ENCODE data around the gene FHIT. TPM values are rescaled to one million over a fixed set of nuclear protein-coding genes. Genes with fewer than 3 reads are reported as not detected.

Gene FHIT
- total RNA-seq, 1 donor from 2014 or later = 7.9 TPM

- no peak for DNase-seq (ENCODE audit: low spot score)
Measured at GRCh38 chr3:60013241-60013640, 1238.0 kb downstream of the FHIT start.

GRCh38 chr3:60011218-60011617, 1240.0 kb downstream of the FHIT start:
- no peak for DNase-seq (ENCODE audit: low spot score)

GRCh38 chr3:60010781-60011180, 1240.5 kb downstream of the FHIT start:
- DNase-seq (ENCODE audit: low spot score) = no peak

GRCh38 chr3:60009931-60010478, 1241.2 kb downstream of the FHIT start:
- no peak for DNase-seq (ENCODE audit: low spot score)

GRCh38 chr3:60001369-60001768, 1249.9 kb downstream of the FHIT start:
- no peak for DNase-seq (ENCODE audit: low spot score)

GRCh38 chr3:60000311-60001105, 1250.7 kb downstream of the FHIT start:
- DNase-seq (ENCODE audit: low spot score) = no peak

- no peak for DNase-seq (ENCODE audit: low spot score)
Measured at GRCh38 chr3:59998058-59998457, 1253.2 kb downstream of the FHIT start.

GRCh38 chr3:59997583-59997982, 1253.7 kb downstream of the FHIT start:
- DNase-seq (ENCODE audit: low spot score) = no peak

GRCh38 chr3:59996056-59996455, 1255.2 kb downstream of the FHIT start:
- peak; percentile 61 for DNase-seq (ENCODE audit: low spot score)

- DNase-seq (ENCODE audit: low spot score) = no peak
Measured at GRCh38 chr3:59995563-59995962, 1255.7 kb downstream of the FHIT start.

- DNase-seq (ENCODE audit: low spot score) = no peak
Measured at GRCh38 chr3:59994732-59995304, 1256.4 kb downstream of the FHIT start.

GRCh38 chr3:59992578-59992977, 1258.7 kb downstream of the FHIT start:
- DNase-seq (ENCODE audit: low spot score) = no peak

GRCh38 chr3:59990915-59991314, 1260.3 kb downstream of the FHIT start:
- no peak for DNase-seq (ENCODE audit: low spot score)

GRCh38 chr3:59982510-59982909, 1268.7 kb downstream of the FHIT start:
- no peak for DNase-seq (ENCODE audit: low spot score)

GRCh38 chr3:59981377-59981776, 1269.9 kb downstream of the FHIT start:
- no peak for DNase-seq (ENCODE audit: low spot score)

GRCh38 chr3:59980576-59980975, 1270.7 kb downstream of the FHIT start:
- no peak for DNase-seq (ENCODE audit: low spot score)

GRCh38 chr3:59979542-59979941, 1271.7 kb downstream of the FHIT start:
- no peak for DNase-seq (ENCODE audit: low spot score)

GRCh38 chr3:59978979-59979378, 1272.3 kb downstream of the FHIT start:
- DNase-seq (ENCODE audit: low spot score) = no peak

- no peak for DNase-seq (ENCODE audit: low spot score)
Measured at GRCh38 chr3:59970796-59971195, 1280.5 kb downstream of the FHIT start.

- no peak for DNase-seq (ENCODE audit: low spot score)
Measured at GRCh38 chr3:59970376-59970775, 1280.9 kb downstream of the FHIT start.

- DNase-seq (ENCODE audit: low spot score) = no peak
Measured at GRCh38 chr3:59968513-59969045, 1282.7 kb downstream of the FHIT start.

GRCh38 chr3:59963676-59964075, 1287.6 kb downstream of the FHIT start:
- no peak for DNase-seq (ENCODE audit: low spot score)

GRCh38 chr3:59957150-59957549, 1294.1 kb downstream of the FHIT start:
- no peak for DNase-seq (ENCODE audit: low spot score)

All from umbilical cord (tissue), 2 donors.